Measurements from ENCODE around the gene CCDC197. TPM values are rescaled to one million over a fixed set of nuclear protein-coding genes. Genes with fewer than 3 reads are reported as not detected.

CCDC197 gene
- polyA plus RNA-seq, 1 experiment = not detected

GRCh38 chr14:94045101-94045500 is 48.0 kb downstream of the CCDC197 start:
- no peaks in the 10 kb centered on the region for H3K27me3 ChIP-seq (ENCODE audit: control insufficient read depth, insufficient read depth, low read length)
- ChIA-PET CTCF (interaction anchor here (1.2 to 4.9 kb wide), 2 partner anchors 9 to 92 kb away, joined by 7 to 27 read pairs; no protein-coding TSS in a partner anchor), POLR2A (no interaction called here)
- peaks cover 34% of the 10 kb centered on the region for H3K36me3 ChIP-seq (ENCODE audit: control insufficient read depth, insufficient read depth, low read length)
- no peak overlapping the region for H3K4me3 ChIP-seq (ENCODE audit: low read depth, low read length)
- TF ChIP-seq CTCF (IDR thresholded peaks at IDR 0.05; ENCODE audit: insufficient read depth, low read depth, low read length) = no peak
- no peak for DNase-seq (ENCODE audit: low read depth)

- no peak for TF ChIP-seq CTCF (IDR thresholded peaks at IDR 0.05; ENCODE audit: insufficient read depth, low read depth, low read length)
- ChIA-PET CTCF (interaction anchor here (1.2 to 8.5 kb wide), 3 partner anchors 10 to 91 kb away, joined by 7 to 51 read pairs (median 27); partner anchors contain the start of gene IFI27L2), POLR2A (no interaction called here)
- Histone ChIP-seq H3K4me3 (ENCODE audit: low read depth, low read length) (no peak overlapping the region), H3K27me3 (ENCODE audit: control insufficient read depth, insufficient read depth, low read length) (no peaks in the 10 kb centered on the region), H3K36me3 (ENCODE audit: control insufficient read depth, insufficient read depth, low read length) (peaks cover 40% of the 10 kb centered on the region)
- DNase-seq (ENCODE audit: low read depth) = no peak
Measured at GRCh38 chr14:94045563-94046345, 48.7 kb downstream of the CCDC197 start.

- POLR2A ChIA-PET = no interaction called here
- Histone ChIP-seq H3K27me3 (ENCODE audit: control insufficient read depth, insufficient read depth, low read length) (no peaks in the 10 kb centered on the region), H3K4me3 (ENCODE audit: low read depth, low read length) (no peak overlapping the region), H3K36me3 (ENCODE audit: control insufficient read depth, insufficient read depth, low read length) (peaks cover 44% of the 10 kb centered on the region)
- DNase-seq (ENCODE audit: low read depth) = no peak
- TF ChIP-seq CTCF (IDR thresholded peaks at IDR 0.05; ENCODE audit: insufficient read depth, low read depth, low read length) = no peak
- CTCF ChIA-PET = interaction anchor here (4.9 to 8.5 kb wide), 2 partner anchors 84 to 90 kb away, joined by 27 to 51 read pairs; partner anchors contain the start of gene IFI27L2
Measured at GRCh38 chr14:94046696-94047250, 49.7 kb downstream of the CCDC197 start.

- Histone ChIP-seq H3K36me3 (ENCODE audit: control insufficient read depth, insufficient read depth, low read length) (peaks cover 47% of the 10 kb centered on the region), H3K27me3 (ENCODE audit: control insufficient read depth, insufficient read depth, low read length) (no peaks in the 10 kb centered on the region), H3K4me3 (ENCODE audit: low read depth, low read length) (no peak overlapping the region)
- DNase-seq (ENCODE audit: low read depth) = no peak
- TF ChIP-seq CTCF (IDR thresholded peaks at IDR 0.05; ENCODE audit: insufficient read depth, low read depth, low read length) = no peak
- ChIA-PET CTCF (interaction anchor here (1.7 to 8.5 kb wide), 4 partner anchors 11 to 95 kb away, joined by 4 to 51 read pairs (median 18); partner anchors contain the start of gene IFI27L2), POLR2A (no interaction called here)
Measured at GRCh38 chr14:94047581-94047980, 50.5 kb downstream of the CCDC197 start.
